Measurements from ENCODE around the gene ENTPD2.

GRCh38 chr9:137099231-137099630 is 45.4 kb upstream of the ENTPD2 start:
- TF ChIP-seq POLR2A (IDR thresholded peaks at IDR 0.05) (no peak), CTCF (IDR thresholded peaks at IDR 0.05) (no peak)

Data from uterus (tissue), 2 donors.